HCT116 (cell line): ENCODE data around the gene CCDC39. TPM values are rescaled to one million over a fixed set of nuclear protein-coding genes. Genes with fewer than 3 reads are reported as not detected.

ENCODE experiments used
- total RNA-seq: library from RNA; stranded (reverse); gene quantifications from one replicate; pipeline ENCODE4 v1.2.1, GENCODE V29; 2021; ENCODE audit not compliant: unreplicated experiment

Gene CCDC39
- total RNA-seq, 1 experiment from 2014 or later = not detected

Other genes starting within 250 kb of the CCDC39 start
- gene TTC14, start 77.3 kb downstream of the CCDC39 start, total RNA-seq = 31.5 TPM
- gene FXR1, start 233.2 kb upstream of the CCDC39 start, total RNA-seq = 215 TPM